Stimulated activated CD8-positive, alpha-beta memory T cell treated with anti-CD3 and anti-CD28 coated beads, Interleukin-15, amount 100 ng/mL, for 24 hours (primary cell): ENCODE measurements around the gene CACNB1.

ENCODE experiments used
- DNase-seq: peaks from one replicate; pipeline ENCODE4 v3.0.0-alpha.2; 2020; ENCODE audit warnings: low read depth

CACNB1 gene

DNA sequence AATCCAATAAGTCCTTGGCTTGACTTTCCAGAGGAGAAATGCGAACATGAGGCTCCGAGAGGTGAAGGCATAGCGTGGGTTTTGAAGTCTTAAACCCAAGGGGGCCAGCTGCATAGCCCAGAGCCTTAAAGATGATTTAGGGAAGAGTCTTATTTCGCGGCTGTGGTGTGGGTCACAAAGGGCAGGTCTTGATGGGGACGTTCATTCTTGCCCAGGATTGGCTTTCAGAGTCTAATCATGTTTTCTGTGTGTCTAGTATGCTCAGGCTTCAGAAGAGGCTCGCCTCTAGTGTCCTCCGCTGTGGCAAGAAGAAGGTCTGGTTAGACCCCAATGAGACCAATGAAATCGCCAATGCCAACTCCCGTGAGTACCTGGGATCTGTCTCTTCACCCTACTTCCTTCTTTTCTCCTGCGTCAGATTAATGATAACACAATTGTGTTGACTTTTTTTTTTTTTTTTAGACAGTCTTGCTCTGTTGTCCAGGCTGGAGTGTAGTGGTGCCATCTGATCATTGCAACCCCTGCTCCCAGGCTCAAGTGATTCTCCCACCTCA, 3.6 kb upstream of the CACNB1 start:
- no peak for DNase-seq

DNA sequence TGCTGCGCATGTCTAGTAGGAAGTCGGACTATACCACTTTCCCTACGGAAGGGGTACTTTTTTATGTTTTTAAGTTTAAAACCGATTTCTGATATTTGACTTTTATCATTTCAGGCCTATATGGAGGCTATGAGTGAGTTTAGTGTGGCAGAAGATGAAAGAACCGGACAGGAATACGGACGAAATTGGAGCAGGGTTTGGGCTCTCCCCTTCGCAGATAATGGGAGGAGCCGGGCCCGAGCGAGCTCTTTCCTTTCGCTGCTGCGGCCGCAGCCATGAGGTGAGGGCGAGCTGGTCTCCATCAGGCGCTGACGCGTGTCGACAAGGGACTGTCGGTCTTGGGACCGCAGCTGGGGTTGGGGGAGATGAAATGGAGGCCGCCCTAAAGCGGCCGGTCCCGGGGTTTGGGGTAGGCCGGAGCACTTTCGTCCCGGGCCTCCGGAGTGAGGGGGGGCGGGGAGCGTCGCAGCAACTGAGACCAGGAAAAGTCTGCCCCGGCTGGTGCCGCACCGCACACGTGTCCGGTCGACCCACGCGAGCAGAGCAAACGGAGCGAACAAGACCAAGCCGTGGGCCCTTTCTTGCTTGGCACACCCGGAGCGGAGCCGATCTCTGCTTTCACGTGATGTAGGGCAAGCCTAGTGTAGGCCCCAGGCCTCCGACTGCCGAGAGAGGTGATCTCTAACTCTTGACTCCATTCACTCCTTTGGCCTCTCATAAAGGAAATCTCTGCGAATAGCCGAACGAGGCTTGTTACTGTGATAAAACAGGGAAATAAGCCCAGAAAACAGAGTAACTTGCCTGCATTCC, 2.8 kb upstream of the CACNB1 start, which contains the start of gene RPL19:
RPL19 (plus strand) TSS at position 214 of the 810 bp plus-strand sequence; CDS start at position 276, 62 bp downstream.
- DNase-seq, result peak; percentile 64

GRCh38 chr17:39199820-39200069, 2.3 kb upstream of the CACNB1 start:
- DNase-seq, result peak; percentile 63

GRCh38 chr17:39198186-39198566, 707 bp upstream of the CACNB1 start:
- no peak for DNase-seq

- no peak for DNase-seq
These were observed 619 bp downstream of the CACNB1 start for GRCh38 chr17:39196808-39197291.

- DNase-seq, result no peak
These were observed 1.1 kb downstream of the CACNB1 start for GRCh38 chr17:39196241-39196807.

DNA sequence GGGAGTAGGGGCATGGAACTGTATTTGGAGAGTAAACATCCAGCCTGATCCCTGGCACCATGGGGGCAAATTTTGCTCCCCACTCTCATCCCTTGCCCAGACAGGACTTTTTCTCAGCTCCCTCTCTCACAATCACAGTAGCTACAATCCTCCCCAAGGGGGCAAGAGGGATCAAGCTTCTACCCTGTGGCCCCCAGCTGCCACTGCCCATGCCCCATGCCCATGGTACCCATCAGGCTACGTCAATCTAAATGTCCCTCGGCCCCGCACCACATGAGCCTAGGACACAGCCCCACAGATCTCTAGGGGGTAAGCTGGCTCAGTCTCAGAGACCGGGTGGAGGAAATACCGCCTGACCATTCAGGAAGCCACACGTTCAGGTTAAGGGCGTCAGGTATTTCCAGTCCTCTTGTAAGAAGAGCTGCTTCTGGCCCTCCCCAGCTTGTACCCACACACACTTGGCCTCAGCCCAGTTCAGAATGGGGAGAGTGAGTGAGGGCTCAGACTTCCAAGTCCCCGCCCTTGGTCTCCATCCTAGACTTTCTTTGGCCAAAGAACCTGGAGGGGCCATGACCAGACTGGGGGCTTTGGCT, 1.8 kb downstream of the CACNB1 start:
- DNase-seq, result no peak

DNA sequence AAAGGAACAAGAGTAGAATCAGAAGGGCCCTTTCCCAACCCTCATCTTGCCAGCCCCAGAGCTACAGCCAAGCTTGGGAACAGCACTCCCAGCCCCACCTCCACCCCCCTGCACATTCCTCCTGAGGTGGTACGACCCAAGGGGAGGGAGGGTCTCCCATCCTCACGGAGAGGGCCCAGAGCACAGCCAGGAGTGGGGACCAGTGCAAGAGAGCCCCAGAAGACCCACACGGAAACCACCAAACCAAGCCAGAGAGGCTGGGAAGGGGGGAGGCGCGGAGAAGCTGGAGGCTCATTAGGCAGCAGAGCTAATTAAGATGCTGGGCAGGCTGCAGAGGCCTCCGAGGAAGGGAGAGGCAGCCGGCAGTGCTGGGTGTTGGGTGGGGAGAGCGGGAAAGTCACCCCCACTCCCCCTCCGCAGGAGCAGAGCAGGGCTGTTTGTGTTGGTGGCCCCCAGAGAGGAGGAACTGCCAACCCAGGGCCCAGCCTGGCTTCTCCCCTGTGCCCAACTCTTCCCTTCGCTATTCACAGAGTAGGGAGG, 2.4 kb downstream of the CACNB1 start:
- no peak for DNase-seq

GRCh38 chr17:39194089-39194984, 3.1 kb downstream of the CACNB1 start:
- DNase-seq, result no peak

DNA sequence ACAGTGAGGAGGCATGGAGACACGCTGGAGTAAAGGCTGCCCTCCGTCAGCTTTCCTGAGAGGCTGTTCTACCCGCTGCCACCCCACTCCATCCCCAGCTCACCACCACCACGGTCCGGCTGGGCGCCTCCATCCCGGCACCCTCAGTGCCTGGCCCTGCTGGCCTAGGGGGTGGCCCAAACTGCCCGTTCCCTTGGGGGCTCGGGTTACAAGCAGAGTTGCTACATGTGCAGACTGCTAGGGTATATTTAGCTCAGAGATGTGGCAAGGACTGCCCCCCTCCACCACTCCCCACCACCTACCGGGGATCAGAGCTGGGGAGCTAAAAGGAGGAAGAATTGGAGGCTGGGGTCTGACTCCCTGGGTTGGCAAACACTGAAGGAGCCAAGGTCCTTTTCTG, 4.1 kb downstream of the CACNB1 start:
- DNase-seq, result no peak

- DNase-seq, result no peak
These were observed 4.6 kb downstream of the CACNB1 start for GRCh38 chr17:39192901-39193300.

DNA sequence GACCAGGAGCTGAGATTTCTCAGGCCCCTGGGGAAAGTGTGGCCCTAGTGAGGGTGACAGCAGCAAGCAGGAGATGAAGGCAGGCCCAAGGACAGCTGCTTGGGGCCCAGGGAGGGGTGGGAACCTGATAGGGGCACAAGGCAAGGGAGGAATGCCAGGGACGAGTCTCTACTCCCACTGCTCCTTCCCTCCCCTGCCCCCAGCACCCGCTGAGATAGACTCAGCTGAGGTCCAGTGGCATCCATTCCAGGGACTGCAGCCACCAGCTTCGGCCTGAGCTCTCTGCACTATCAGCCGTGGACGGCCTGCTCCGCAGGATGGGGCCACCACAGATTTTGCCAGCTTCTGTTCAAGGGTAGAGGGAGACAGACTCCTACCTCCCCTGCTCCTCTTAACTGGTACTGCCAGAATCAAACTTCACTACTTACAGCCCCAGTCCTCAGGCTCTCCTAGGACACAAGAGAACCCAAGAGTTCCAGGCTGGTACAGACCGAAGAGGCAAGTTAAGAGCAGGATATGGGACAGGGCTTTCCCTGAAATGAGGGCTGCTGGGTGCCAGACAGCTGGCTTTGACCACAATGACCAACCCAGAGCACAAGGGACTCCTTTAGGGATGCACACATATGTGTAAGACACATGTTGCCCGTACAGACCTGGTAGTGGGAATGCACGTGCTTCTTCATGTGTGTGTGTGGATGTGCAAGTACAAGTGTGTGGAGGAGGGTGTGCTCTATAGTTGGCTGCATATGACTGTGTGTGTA, 5.5 kb downstream of the CACNB1 start:
- no peak for DNase-seq

- DNase-seq, result no peak
These were observed 10.2 kb downstream of the CACNB1 start for GRCh38 chr17:39187152-39187830.

DNA sequence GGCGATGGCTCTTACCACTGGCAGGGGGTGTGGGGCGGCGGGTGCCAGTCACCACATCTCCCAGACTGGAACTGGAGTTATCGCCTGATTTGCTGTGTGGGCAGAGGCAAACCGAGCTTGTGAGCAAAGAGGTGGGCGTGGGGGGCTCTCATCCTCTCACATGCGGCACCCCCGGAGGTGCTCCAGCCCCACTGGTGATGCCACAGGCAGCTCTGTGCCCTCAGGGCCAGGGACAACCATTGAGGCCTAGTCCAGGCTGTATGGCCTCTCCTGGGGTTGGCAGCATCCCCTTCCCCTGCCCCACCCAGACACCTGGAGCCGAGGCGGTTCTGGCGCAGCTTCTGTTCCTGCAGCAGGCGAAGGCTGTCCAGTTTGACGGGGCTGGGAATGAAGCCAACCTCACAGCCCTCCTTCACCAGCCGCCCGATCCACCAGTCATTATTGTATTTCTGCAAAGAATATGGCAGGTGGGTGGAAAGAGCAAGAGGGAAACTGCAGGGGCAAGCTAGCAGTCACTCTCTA, 10.9 kb downstream of the CACNB1 start:
- no peak for DNase-seq

- DNase-seq, result no peak
These were observed 13.7 kb downstream of the CACNB1 start for GRCh38 chr17:39183720-39184119.

DNA sequence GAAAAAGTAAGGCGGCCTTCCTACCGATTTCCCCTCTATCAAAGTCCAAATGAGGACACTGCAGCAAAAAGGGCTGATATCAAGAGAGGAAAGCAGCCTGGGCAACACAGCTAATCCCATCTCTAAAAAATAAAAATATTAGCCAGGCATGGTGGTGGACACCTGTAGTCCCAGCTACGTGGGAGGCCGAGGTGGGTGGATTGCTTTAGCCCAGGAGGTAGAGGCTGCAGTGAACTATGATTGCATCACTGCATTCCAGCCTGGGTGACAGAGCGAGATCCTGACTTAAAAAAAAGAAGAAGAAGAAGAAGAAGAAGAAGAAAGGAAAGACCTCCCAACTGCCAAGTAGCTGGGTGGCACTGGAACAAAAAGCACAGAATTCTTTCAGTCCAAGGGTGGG, 14.4 kb downstream of the CACNB1 start:
- DNase-seq, result no peak

DNA sequence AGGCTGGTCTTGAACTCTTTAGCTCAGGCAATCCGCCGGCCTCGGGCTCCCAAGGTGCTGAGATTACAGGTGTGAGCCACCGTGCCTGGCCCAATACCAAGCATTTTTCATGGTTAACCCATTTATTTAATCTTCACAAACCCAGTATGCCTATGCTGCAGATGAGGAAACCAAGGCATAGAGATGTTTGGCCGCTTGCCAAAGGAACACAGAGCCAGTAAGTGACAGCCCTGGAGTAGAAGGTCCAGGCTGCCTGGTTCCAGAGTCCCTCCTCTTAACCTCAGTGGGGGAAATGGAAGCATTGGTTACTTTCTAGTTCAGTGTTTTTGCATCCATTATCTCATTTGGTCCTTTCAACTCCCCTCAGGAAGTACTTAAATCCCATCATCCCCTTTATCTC, 16.2 kb downstream of the CACNB1 start:
- no peak for DNase-seq

DNA sequence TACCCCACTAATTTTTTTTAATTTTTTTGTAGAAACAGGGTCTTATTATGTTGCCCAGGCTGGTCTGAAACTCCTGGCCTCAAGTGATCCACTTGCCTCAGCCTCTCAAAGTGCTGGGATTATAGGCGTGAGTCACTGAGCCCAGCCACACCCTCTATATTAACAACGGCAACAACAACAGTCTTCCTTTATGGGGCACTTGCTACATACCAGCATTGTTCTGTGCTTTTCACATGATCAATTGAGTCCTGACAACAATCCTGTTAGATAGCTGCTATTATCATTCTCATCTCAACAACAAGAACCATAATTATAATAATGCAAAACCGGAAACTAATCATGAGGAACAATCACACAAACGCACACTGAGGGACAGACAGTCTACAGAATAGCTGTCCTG, 18.9 kb downstream of the CACNB1 start:
- DNase-seq, result no peak

- DNase-seq, result no peak
These were observed 20.2 kb downstream of the CACNB1 start for GRCh38 chr17:39177256-39177655.

DNA sequence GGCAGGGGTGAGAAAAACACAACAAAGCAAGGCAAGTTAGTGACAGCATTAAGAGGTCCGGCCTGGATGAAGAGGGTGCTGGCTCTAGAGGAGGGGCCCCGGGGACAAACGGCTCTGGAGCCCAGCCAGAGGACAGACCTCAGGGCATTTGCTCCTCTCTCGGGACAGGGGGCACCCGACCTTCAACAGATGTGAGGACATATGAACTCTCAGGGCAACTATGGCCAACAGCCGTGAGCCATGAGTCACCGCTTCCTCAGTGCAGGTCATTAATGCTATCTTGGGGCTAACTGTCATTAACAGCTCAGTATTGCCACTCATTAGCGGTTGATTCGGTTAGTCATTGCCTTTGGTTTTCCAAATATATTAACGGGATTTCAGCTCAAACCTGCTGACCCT, 21.8 kb downstream of the CACNB1 start:
- DNase-seq, result no peak
